K562 (cell line): ENCODE data around the gene RCSD1. TPM values are rescaled to one million over a fixed set of nuclear protein-coding genes. Genes with fewer than 3 reads are reported as not detected.
A peak's percentile ranks its signal among the peaks of the same experiment; 100 is the strongest.

Source experiments
- ATF6 ChIP-seq: sonication (generic); formaldehyde crosslinking; IDR thresholded peaks from 2 replicates; pipeline ENCODE4 v1.4.0; 2020; ENCODE audit warnings: mild to moderate bottlenecking, missing genetic modification reagents
- BHLHE40 ChIP-seq: IDR thresholded peaks from 2 replicates; pipeline ENCODE4 v1.6.1; 2011; ENCODE audit warnings: low read length, improper control_type of control experiment
- CBFA2T2 ChIP-seq: fragments of 450-650 bp; conservative IDR thresholded peaks from 2 replicates; pipeline ENCODE4 v1.6.1; 2017; ENCODE audit warnings: mild to moderate bottlenecking
- CBX5 ChIP-seq: IDR thresholded peaks from 2 replicates; pipeline ENCODE4 v1.6.1; 2014; ENCODE audit warnings: low read depth, borderline replicate concordance
- ERF ChIP-seq: fragments of 450-650 bp; formaldehyde crosslinking; IDR thresholded peaks from 2 replicates; pipeline ENCODE4 v1.4.0; 2020; ENCODE audit warnings: mild to moderate bottlenecking, mixed read lengths
- FOXK2 ChIP-seq, 2 experiments: fragments of 450-650 bp; IDR thresholded peaks in 1 of 2; conservative IDR thresholded peaks in 1 of 2; 2 replicates each; pipeline ENCODE4 v1.6.1; 2016; ENCODE audit warnings: low read depth in 2 of 2, mild to moderate bottlenecking in 1 of 2
- GABPB2 ChIP-seq: fragments of 250-450 bp; sonication (Bioruptor Pico); conservative IDR thresholded peaks from 2 replicates; pipeline ENCODE4 v1.5.1; 2021; ENCODE audit warnings: mild to moderate bottlenecking
- MIER1 ChIP-seq: fragments of 450-650 bp; IDR thresholded peaks from 2 replicates; pipeline ENCODE4 v1.6.1; 2016; ENCODE audit warnings: antibody characterized with exemption, mild to moderate bottlenecking, low read depth
- NKRF ChIP-seq: fragments of 450-650 bp; IDR thresholded peaks from 2 replicates; pipeline ENCODE4 v1.6.1; 2016; ENCODE audit warnings: borderline replicate concordance
- SAFB2 ChIP-seq: fragments of 200-400 bp; formaldehyde crosslinking; IDR thresholded peaks from 2 replicates; pipeline ENCODE4 v1.6.1; 2018; ENCODE audit warnings: borderline replicate concordance, low read length, low read depth, moderate library complexity; ENCODE audit not compliant: severe bottlenecking
- SAP30 ChIP-seq: fragments of 200-600 bp; sonication (generic); IDR thresholded peaks from 2 replicates; pipeline ENCODE4 v1.6.1; 2012; ENCODE audit warnings: borderline replicate concordance, low read depth, mild to moderate bottlenecking, moderate library complexity, low read length, control low read depth, inconsistent platforms; ENCODE audit not compliant: insufficient read depth, poor library complexity, severe bottlenecking
- TOE1 ChIP-seq, 2 experiments: fragments of 450-650 bp in 1 of 2; sonication (generic) in 1 of 2; formaldehyde crosslinking in 1 of 2; IDR thresholded peaks; 2 replicates each; pipeline versions ENCODE4 v1.7.1 to v1.8.0; 2016 to 2022; ENCODE audit warnings: borderline replicate concordance in 2 of 2, mild to moderate bottlenecking in 2 of 2, antibody characterized with exemption in 1 of 2, inconsistent platforms in 1 of 2, low read depth in 1 of 2, missing genetic modification reagents in 1 of 2, moderate library complexity in 1 of 2
- ZBTB43 ChIP-seq: sonication (generic); formaldehyde crosslinking; IDR thresholded peaks from 2 replicates; pipeline ENCODE4 v1.8.0; 2023; ENCODE audit warnings: mild to moderate bottlenecking, missing genetic modification reagents
- ZNF408 ChIP-seq: fragments of 250-450 bp; sonication (Bioruptor Pico); IDR thresholded peaks from 2 replicates; pipeline ENCODE4 v1.4.0; 2020; ENCODE audit warnings: low read depth, mild to moderate bottlenecking, moderate library complexity
- ZNF644 ChIP-seq: fragments of 200-800 bp; sonication (Bioruptor generic); IDR thresholded peaks from 2 replicates; pipeline ENCODE4 v1.6.1; 2016; ENCODE audit warnings: low read depth, missing genetic modification characterization, missing compliant biosample characterization
- polyA plus RNA-seq, 8 experiments: library from polyadenylated mRNA; depleted of rRNA in 4 of 8; stranded (reverse) in 5 of 8; unstranded in 3 of 8; fragments of >200 nt; fragmentation: Nextera tagmentation in 2 of 8; fragmentation: Illumina TruSeq in 1 of 8; extraction: Ambion mirVana in 2 of 8; extraction: Trizol in 1 of 8; gene quantifications; 2 replicates each; pipeline versions ENCODE4 v1.2.1 to v1.2.3, GENCODE V29; 2011 to 2014; ENCODE audit warnings: inconsistent platforms in 1 of 8, missing spikeins in 1 of 8
- total RNA-seq, 7 experiments: library from RNA; depleted of rRNA in 6 of 7; stranded (reverse); fragments of >200 nt in 6 of 7; fragmentation: Illumina TruSeq in 2 of 7; extraction: Trizol in 2 of 7; gene quantifications; 2 replicates each; pipeline versions ENCODE4 v1.2.1 to v1.2.3, GENCODE V29; 2011 to 2021; ENCODE audit warnings: low replicate concordance in 1 of 7
- TF ChIP-seq, protein P1 (sequence below): fragments of 250-450 bp; sonication (Bioruptor Pico); IDR thresholded peaks from 2 replicates; pipeline ENCODE4 v1.9.0; 2021; ENCODE audit warnings: mild to moderate bottlenecking
- TF ChIP-seq, protein P2 (sequence below): fragments of 250-450 bp; sonication (Bioruptor Pico); IDR thresholded peaks from 2 replicates; pipeline ENCODE4 v1.5.0; 2021; ENCODE audit warnings: mild to moderate bottlenecking, moderate library complexity

The RCSD1 gene
- total and polyA plus RNA-seq, 9 of the 15 experiments (the other 6 are each of a cell fraction or from before 2014, with no cell fraction given): 7.8 to 69.8 (median 45.3) TPM

DNA sequence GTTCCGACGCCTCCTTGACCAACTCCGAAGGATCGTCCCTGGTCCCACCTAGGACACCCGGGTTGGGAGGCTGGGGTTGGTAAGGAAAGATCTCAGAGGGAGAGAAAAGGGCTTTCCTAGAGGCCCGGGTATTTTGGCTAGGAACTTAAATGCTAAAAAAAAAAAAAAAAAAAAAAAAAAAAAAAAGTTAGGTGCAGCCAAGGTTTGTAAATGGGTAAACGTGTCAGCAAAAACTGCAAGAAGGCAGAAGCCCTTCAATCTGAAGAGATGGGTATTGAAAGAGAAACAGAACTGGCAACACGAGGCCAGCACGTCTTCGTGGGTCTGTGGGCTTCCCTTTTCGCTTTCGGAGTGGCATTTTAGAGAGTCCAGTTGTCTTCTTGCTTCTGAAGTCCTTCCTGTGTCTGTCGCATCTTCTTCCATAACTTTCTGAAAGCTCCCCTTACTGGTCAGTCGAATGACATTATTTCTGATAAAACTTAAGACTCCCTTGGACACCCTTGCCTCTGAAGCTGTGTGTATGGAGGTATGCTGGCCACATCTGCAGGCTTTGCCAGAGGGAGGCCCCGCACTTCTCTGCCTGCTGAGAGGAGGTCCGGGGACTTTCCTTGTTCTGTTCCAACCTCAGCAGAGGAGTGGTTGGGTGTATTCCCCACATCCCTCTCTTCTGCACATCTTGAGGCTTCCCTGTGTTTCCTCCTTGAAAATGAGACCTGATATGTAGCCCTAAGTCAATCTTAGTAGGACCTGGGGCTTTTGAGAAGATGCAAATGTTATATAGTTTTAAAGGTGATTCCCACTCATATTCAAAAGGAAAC is 745 bp downstream of the RCSD1 start (continued):
- TF ChIP-seq BHLHE40 (no peak), ZNF408 (CRISPR knock-in tag) (no peak), SAP30 (no peak), CBX5 (no peak), ZNF644 (tag) (no peak), MIER1 (no peak), FOXK2 (conservative IDR thresholded peaks at IDR 0.05 in 1 of 2, IDR thresholded peaks at IDR 0.05 in 1 of 2; ENCODE audit: low read depth in 2 of 2) (no peak), NKRF (0 out of 2 replicates have a peak, but pooled peaks have one; percentile 10), SAFB2 (no peak), CBFA2T2 (no peak), ATF6 (CRISPR knock-in tag) (no peak), ZBTB43 (CRISPR knock-in tag) (no peak), TOE1 (IDR thresholded peaks at IDR 0.05; ENCODE audit: borderline replicate concordance) (no peak), TOE1 (CRISPR knock-in tag; IDR thresholded peaks at IDR 0.05; ENCODE audit: borderline replicate concordance, low read depth) (no peak), ERF (no peak), GABPB2 (CRISPR knock-in tag) (no peak)
- TF ChIP-seq, protein P1, sequence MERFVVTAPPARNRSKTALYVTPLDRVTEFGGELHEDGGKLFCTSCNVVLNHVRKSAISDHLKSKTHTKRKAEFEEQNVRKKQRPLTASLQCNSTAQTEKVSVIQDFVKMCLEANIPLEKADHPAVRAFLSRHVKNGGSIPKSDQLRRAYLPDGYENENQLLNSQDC: no peak
- TF ChIP-seq, protein P2, sequence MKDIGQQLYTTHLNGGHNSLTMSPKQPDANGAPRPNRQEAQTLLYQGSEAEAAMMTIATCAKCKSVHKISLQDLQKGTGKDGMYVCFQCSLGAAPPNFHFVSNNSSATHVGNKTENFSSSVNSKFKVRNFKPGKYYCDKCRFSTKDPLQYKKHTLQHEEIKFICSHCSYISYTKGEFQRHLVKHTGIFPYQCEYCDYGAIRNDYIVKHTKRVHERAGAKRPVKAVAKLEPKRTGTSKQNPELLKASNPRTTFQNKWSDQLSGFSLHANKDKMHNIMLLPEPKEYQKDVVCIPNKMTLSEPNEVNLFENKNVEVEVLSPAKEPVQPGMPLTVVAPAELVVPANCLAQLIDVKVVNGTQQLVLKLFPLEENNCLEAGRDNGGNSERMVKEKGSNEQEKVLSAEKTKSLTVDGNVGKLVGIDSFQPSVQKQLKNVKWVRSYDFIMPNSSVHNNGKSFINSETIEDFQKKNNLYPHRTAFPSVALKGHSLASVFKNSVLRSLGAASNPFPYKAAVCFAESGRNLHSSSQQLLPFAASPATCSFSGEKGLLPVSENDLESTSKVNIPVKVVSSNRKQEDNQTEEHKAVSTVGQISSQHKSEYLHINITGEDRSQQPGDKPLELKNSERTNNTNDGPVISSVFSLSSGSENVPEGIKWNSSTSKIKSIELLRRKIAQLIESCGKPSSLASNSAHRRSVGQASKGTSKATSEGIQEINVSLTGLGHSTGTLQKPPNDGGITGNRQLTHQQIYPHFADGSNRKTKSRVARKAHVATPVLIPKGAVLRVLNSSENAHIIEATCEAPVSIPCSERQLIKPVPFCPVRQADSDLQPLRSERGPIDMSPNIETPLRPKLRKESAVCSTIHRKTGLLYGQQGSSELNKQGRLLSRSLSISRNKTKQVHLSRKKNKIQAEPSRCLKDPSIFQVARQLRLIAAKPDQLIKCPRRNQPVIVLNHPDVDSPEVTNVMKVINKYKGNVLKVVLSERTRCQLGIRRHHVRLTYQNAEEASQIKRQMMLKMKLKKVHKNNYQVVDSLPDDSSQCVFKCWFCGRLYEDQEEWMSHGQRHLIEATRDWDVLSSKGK: no peak
